ENCODE data around the gene CFAP54. TPM values are rescaled to one million over a fixed set of nuclear protein-coding genes. Genes with fewer than 3 reads are reported as not detected.

CFAP54 gene
- total and polyA plus RNA-seq, 2 donors (not counting 1 experiment from before 2014, with no cell fraction given), result 0.93 to 7.1 TPM

GRCh38 chr12:96919510-96920210 lies 430.3 kb downstream of the CFAP54 start:
- no peak overlapping the region for H3K4me3 ChIP-seq (replicated peaks in 1 of 4; ENCODE audit: control extremely low read depth in 1 of 4, insufficient read depth in 1 of 4, low read depth in 3 of 4, low read length in 4 of 4)
- TF ChIP-seq EZH2 (IDR thresholded peaks at IDR 0.05; ENCODE audit: low read length, missing control alignments) (no peak), CTCF (conservative IDR thresholded peaks at IDR 0.05 in 1 of 2, IDR thresholded peaks at IDR 0.05 in 1 of 2; ENCODE audit: low read depth in 1 of 2, low read length in 2 of 2) (no peak)
- no peaks in the 10 kb centered on the region for H3K9me3 ChIP-seq (ENCODE audit: control insufficient read depth, insufficient read depth, low read depth, low read length)
- no peaks in the 10 kb centered on the region for H3K27me3 ChIP-seq (ENCODE audit: control insufficient read depth, insufficient read depth, low read length)
- H3K27ac ChIP-seq (ENCODE audit: insufficient read depth, low read length), result no peak overlapping the region
- peaks cover 2% of the 10 kb centered on the region for H3K79me2 ChIP-seq (ENCODE audit: control insufficient read depth, insufficient read depth, low read length)
- H3K36me3 ChIP-seq (ENCODE audit: control insufficient read depth, insufficient read depth, low read length), result no peaks in the 10 kb centered on the region
- H3K4me2 ChIP-seq (ENCODE audit: extremely low read depth, insufficient read depth, low read length), result no peak overlapping the region
- no peak overlapping the region for H2AFZ ChIP-seq (ENCODE audit: low read length)
- no peak for DNase-seq (ENCODE audit: low read depth in 2 of 2)
- no peaks in the 10 kb centered on the region for H3K4me1 ChIP-seq (ENCODE audit: control insufficient read depth, extremely low read depth, insufficient read depth, low read length)
- no peak overlapping the region for H3K9ac ChIP-seq (ENCODE audit: insufficient read depth, low read length)
- H4K20me1 ChIP-seq (ENCODE audit: control insufficient read depth, extremely low read depth, insufficient read depth, low read length), result no peaks in the 10 kb centered on the region

Other genes starting within 250 kb of the CFAP54 start
- 59.3 and 109 TPM in 2 replicates for gene CDK17, start 89.1 kb upstream of the CFAP54 start, total RNA-seq
- 41.9 and 50.0 TPM in 2 replicates for gene CDK17, start 89.1 kb upstream of the CFAP54 start, polyA plus RNA-seq

Data from fibroblast of lung (primary cell).